Activated T-cell treated with anti-CD3 and anti-CD28 coated beads for 1 hour (primary cell): ENCODE measurements around the gene RASSF5.

Experiments
- DNase-seq: peaks from one replicate; pipeline ENCODE4 v3.0.0-alpha.2; 2020; ENCODE audit warnings: low read depth

The RASSF5 gene

DNA sequence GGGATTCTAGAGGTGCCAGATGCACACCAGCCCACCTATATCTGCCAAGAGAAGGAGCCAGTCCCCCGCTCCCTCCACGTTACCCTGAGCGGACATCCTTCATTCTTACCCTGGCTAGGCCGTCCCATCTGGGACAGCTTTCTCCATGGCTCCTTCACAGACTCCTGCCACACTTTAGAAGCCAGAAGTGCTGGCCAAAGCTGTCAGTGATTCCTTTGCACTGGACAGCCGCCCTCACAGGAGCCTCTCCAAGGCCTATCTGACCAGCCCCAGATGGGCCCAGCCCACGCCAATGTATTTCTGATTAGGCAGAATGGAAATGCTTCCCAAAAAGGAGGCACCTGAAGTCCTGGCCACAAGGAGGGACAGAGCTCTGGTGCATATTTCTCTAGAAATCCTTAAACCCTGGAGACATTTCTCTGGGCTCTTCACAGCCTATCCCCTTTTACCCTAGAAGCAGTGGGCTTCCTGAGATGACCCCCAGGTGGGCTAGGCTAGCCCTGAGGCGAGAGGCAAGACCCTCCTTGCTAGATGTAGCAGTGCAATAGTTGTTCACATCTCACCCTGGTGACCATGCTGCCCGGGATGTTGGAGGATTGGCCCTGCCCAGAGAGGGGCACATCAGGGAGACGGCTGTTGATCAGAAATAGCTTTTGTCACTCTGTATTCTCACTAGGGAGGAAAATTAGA lies 44.1 kb downstream of the RASSF5 start:
- no peak for DNase-seq

DNA sequence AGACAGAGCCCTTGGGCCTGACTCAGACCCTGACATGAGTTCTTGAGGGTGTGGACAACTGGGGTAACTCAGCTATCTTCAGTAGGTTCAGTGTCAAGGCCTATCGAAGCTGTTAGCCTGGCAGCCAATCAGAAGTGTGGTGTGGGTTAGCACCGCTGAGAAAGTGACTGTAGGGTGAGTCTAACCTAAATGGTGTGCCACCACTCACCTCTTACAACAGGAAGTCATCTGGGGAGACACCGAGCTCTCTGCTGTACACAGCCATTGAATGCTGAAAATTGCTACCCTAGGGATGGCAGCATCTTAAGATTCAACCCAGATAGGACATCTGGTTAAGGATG lies 44.6 kb downstream of the RASSF5 start:
- peak; percentile 56 for DNase-seq

DNA sequence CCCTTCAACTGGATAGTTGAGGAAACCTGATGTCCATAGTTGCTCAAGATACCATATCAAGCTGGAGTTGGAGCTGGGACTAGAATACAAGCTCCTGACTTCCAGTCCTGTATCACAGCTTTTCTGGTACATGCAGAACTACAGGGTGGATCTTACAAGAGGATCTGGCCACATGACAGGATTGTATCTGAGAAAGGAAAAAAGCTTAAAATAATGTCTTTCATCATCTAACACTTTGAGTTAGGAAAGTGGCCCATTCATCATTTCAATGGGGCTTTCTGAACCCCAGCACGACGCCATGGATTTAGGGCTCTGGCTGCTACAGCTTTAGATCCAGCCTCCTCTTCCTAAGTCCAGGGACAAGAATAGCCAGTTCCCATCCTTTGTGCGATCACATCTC lies 46.9 kb downstream of the RASSF5 start:
- no peak for DNase-seq

DNA sequence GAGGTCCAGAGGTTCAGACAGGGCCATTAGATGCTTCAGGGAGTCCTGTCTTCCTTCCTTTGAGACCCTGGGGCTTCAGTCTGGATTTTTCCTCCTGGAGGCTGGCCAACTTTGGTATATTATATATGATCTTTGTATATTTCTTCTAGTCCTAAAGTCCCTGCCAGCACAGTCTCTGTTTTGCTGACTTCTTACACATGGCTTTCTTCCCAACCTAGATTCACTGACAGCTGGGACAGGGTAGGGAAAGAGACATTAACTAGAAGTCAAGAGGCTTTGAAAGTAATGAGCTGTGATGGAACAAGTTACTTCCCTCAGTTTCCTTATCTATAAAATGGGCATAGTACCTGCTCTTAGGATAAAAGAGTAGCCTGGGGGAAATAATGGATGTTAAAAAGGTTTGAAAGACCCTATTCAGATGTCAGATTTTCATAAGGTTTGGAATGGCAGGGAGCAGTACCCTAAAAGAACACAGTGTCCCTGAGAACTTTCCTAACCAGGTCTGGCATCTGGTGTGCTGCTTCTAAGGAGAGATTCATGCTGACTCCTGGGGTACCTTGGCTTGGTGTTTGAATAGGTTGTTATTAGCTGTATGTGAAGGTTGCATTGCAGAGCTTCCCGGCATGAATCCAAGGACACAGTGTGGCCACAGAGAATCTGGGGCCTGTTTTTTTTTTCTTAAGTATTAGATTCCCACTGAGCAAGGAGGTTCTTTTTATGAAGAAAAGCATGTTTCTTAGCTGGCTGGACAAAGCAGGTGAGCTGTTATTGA lies 47.6 kb downstream of the RASSF5 start:
- DNase-seq, result no peak

DNA sequence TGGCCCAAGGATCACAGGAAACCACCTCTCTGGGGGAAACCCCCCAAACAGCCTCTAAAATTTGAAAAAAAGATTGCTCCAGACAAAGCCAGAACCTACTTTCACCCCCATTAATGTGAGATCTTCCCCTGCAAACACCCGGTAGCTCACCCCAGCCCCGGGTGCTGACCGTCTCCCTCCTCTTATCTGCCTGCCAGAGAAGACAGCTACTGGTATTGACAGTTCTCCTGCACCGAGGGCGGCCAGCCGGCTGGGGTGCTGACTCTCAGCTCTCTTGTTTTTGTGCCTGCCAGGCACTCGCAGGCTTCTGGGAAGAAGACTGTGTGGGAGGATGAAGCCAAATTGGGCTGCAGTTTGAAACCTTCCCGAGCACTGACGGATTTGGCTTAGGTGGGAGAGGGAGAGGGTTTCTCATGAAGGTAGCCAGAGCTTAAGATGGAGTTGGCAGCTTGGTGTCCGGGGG lies 48.2 kb downstream of the RASSF5 start:
- DNase-seq, result no peak

DNA sequence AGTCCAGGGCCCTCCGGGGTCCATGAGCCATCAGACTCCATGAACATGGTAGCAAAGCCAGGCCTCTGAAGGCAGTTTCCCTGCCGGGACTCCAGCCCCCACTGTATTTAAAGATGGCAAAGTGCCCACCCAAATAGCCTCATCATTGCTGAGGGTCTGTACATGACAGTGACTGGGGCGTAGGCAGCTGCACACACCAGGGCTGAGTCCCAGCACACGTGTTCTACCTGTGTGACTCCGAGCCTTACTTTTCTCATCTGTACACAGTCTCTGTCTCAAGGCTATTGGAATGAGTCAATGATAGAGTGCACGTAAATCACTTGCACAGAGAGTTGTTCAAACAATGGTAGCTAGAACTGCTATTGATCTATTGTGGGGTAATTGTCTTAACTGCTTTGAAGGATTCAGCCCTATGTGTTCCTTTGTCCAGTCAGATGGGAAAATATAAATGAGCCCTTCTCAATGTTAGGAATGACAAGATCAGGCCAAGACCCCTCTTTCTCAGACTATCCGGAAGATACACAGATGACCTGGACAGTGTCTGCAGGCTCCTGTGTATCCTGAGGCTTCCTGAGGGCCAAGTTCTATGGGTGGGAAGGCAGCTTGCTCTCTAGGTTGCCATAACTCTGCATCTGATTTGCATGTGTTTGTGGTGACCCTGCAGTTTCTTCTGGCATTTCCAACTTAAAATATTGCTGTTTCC lies 48.9 kb downstream of the RASSF5 start:
- DNase-seq, result no peak

DNA sequence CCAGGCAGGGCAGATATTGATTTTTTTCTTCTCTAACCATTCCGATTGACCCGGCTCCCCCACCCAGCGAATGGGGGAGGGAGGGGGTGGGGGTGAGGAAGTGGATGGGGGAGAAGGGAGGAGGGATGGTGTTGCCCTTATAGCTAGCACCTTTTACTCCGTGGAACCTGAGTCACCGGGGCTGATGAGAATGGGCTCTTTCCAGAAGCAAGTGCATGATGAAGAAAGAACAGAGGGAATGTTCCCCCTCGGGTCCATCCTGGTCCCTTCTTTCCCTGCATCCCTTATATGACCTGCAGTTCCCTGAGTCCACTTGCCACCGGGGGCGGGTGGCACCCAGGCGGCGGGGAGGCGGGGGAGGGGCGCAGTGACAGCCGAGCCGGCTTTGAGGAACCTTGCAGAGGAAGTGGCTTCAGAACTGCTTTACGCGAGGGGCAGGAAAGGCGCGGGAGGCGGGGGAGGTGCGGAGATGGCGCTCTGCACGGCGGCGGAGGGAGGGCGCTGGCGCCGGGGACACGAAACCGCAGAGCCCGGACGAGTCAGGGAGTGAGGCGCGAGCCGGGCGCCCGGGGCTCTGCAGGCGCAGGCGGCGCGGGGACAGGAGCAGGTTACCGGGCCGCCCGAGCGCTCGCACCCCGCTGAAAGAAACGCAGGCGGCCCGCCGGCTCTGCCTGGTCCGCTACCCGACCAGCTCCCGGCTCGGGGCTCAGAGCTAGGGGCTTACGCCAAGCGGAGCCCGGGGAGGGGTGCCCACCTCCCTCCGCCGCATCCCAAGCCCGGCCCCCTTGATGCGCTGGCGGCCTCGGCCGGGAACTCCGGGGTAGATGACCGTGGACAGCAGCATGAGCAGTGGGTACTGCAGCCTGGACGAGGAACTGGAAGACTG lies 49.7 kb downstream of the RASSF5 start:
- DNase-seq, result peak; percentile 81

DNA sequence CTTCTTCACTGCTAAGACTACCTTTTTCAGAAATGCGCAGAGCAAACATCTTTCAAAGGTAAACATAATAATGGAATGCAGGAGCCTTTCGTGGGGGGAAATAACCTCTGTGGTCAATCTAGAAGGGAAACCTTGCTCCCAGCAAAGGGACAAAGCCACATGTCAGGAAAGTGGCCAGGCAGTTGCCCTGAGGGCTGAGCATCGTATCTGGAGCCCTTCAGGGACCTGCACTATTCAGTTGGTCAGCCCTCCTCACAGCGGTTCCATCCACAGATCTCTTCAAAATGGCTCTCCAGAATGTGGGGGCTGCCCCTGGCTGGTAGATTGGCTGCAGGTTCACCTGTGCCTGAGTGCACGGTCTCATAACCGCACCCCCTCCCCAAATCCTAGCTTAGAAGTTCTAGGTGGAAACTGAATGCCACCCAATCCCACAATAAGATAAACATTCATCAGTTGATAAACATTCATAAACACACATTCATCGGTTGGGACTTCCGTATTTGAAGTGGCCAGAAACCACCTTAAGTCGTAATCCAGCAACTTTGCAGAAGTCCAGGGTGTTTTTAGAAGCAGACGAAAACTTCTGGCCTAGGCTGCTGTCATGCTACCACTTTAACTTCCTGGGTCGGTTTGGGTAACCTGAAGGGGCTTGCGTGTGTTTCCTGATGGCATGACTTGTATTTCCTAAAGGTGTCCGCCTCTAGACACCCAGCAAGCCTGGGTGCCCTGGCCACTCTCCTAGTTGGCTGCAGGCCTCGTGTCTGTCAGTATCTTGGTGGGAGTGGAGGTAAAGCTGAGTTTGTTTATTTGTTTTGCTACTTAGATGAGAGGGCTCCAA lies 50.5 kb downstream of the RASSF5 start:
- DNase-seq, result no peak

DNA sequence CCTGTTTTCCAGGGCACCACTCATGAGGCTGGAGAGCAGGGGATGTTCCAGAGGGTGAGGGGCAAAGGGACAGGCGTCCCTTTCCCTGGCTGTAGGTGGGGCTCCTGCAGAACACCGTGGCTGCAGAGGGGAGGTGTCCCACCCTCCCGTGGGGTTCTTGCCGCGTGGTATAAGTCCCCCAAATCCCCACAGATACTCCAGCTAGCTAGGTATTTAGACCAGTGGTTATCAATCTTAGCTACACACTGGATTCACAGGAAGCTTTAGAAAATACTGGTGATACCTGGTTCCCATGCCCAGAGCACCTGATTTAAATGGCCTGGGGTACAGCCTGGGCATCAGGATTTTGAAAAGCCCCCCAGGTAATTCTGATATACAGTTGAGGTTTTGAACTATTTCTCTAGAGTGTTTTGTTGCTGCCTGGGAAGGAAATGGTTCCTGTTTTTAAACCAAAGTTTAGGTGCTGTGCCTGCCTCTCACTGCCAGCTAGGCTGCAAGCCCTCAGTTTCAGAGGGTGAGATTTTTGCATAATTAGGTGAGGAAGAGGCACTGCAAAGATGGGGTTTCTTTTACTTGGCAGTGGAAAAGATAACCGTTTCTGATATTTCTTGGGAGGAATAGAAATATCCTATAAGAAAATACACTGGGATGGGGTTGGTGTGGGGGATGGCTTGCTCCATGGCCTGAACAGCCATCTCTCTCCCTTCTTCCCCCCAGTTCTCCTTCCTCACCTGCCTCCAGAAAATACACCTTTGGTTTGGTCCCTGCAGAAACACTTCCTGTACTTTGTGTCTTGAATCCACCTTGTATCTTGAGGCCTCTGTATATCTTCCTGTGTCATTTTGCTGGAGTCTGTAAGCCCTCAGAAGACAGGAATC lies 51.7 kb downstream of the RASSF5 start:
- no peak for DNase-seq

DNA sequence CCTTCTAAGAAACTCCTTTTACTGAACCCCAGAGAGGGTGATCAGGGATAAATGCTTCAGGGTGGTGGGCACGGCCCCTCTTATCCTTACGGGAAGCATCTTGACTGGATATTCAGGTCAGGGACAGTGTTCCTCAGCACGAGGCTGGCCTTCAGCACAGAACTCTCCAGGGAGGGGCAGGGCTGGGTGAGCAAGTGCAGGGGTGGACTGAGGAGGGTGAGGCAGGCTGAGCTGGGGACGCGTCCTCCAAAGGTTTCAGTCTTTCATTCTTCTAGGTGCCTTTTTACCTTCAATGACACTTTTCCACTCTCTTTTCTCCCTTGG lies 52.3 kb downstream of the RASSF5 start:
- DNase-seq, result no peak

DNA sequence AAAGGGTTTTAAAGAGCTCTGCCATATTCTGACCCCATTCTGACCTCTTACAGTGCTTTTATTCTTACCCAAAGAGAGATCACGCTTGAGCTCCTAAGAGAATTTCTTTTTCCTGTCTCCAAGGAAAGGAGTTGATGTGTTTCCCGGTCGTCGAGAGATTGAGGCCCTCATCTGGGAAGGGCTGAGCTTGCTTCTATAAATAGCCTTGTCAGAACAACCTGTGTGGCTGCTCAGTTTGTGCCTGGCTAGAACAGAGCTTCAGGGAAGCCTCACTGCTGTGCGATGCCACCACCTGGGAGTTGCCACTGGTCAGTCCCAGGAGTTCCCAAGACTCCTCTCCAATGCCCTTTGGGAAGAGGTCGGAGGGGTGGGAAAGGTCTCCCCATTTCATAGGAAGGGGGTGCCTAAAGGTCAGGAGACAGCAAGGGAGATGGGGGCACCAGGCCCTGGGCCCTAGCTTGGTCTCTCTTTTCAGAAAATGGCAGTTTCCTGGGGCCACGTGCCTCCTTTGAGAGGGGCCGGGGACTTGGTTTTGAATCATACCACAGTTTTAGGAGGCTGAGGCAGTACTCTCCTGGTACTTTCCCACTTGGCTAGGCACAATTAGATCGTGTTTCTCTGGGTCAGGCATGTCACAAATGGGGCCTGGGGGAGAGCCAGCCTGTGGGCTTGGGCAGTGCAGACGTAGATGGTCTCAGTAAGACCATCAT lies 52.8 kb downstream of the RASSF5 start:
- no peak for DNase-seq

DNA sequence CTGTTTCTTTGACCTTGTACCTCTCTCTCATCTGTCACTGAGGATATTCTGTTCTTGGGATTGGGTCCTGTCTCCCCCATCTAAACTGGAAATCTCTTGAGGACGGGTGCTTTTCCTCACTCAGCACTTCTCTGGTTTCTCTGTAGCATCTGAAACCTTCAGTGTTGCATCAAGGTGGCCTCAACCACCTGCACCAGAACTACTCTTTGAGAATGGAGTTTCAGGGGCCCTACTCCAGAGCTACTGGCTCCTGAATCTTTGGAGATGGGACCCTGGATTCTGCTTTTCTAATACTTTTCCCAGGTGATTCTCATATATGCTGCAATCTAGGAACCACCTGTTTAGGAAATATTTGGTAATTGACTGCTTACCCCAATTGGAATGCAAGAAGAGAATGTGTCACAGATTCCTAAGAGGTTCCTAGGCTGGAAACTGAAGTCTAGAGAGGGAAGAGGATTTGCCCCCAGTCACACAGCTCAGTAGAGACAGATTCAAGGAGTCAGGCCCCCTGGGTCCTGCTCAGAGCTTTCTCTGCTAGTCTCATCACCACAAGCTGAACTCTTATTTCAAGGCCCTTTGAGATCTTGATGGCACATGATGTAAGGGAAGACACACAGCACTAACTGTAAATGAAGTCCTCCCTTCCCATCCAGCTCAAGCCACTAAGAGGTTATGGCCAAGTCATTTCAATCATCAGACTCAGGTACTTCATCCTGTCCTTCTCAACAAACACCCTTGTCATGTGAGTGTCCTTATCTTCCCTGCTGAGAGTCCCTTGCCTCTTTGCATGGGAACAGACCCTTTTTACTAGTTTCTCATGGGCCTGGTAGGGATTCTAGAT lies 56.3 kb downstream of the RASSF5 start:
- no peak for DNase-seq

DNA sequence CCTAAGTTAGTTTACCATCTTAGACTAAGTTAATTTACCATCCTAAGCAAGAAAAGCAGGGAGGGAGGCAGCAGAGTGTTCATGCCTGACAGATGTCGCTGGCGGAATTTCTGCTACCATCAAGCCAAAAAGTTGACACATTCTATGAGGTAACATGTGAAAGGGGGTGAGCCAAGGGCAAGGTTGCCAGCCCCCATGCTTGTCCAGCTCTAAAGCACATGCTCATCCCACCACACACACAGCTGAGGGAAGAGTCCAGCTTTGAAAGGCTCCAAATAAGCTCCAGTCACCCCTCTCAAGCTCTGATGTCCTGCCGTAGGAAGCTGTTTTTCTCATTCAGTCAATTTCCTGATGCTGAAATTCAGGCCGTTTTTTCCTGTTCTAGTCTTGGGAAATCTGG lies 58.7 kb downstream of the RASSF5 start:
- no peak for DNase-seq

DNA sequence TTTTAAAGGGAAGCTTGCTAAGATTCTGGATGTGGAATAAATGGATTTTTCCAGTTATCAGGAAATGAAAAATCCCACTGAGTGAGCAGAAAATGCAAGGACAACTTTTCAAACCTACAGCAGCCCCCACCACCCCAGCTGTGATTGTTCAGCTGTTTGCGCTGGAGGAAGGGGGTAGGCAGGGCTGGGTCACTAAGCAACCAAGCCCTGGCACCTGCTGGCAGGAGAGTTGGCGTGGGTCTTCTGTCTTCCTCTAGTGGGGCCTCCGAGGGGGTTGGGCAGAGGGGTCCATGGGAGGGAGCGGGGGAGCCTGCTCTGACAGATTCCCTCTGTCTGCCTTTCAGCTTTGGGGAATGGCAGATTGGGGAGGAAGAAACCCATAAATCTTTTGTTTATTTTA lies 59.7 kb downstream of the RASSF5 start:
- DNase-seq, result no peak

DNA sequence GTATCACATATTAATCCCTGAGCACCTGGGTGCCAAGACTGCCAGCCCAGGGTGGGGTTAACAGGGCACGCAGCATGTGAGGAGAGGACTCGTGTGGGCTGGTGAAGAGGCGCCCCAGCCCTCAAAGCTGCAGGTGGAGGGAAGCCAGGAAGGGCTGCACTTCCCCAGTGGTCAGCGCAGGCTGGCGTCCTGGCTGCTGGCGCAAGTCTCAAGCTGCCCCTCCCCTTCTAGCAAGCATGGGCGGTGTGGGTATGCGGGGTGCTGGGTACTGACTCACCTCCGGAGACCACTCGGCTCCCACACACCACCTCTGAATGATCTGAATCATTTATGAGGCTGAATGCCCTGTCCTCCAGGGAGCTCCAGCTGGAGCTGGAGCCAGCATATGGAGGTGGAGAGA lies 60.9 kb downstream of the RASSF5 start:
- DNase-seq, result no peak

DNA sequence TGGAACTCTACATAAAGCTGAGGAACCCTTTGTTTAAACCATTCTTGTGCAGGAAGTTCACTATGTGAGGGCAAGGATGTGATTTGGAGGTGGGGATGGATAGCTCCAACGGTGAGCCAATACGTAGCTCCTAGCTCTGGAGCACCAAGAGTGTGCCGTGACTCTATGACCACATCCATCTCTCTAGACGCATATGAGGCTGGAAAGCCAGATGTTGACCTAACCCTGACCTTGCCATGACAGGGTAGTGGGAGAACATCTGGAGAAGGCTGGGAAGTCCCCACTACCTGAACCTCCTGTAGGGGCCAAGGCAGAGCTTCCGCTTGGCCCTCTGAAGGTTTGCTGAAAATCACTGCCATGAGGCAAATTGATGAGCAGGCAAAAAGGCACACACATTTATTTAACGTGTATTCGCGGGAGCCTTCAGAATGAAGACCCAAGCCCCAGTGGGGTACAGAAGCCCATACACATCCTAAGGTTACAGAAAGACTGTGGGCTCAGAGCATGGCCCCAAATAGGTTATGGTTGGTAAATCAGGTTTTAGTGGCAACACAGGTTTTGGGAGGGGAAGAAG lies 61.5 kb downstream of the RASSF5 start:
- no peak for DNase-seq

DNA sequence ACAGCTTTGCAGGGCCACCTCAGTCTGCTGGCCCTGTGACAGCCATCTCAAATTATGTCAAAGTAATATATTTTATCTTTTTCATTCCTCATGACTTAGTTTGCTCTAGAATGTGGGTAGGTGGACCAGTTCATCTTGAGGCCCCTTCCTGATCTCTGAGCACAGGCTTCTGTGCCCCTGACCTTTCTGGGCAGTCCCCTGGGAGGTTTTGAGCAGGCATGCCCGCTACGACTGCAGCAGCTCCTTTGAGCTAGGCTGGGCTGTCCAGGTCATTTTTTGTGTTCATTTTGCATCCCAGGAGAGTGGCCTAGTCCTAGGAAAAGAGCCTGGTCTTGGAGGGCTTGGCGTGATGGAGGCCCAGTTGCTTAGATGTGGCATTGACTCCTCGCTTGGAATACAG lies 62.2 kb downstream of the RASSF5 start:
- DNase-seq, result no peak

DNA sequence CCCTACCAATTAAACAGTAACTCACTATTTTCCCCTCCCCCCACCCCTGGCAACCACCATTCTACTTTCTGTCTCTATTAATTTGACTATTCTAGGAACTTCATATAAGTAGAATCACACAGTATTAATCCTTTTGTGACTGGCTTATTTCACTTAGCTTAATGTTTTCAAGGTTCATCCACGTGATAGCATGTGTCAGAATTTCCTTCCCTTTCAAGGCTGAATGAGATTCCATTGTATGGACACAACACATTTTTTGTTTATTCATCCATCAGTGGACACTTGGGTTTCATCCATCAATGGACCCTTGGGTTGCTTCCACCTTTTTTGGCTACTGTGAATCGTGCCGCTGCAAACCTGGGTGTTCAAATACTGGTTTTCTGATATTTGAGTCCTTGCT lies 63.2 kb downstream of the RASSF5 start:
- DNase-seq, result no peak

DNA sequence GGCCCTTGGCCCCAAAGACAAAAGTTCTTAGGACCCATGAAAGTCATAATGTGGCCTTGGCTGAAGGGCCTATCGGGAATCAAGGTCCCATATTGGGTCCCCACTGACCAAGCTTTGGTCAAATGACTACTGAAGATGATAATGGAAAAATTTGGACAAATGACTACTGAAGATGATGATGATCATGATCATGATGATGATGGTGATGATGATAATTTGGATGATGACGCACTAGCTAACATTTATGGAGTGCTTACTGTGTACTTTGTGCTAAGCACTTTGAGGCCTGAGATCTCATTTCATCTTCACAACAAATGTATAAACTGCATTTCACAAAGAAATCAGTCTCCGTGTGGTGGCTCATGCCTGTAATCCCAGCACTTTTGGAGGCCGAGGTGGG lies 65.5 kb downstream of the RASSF5 start:
- no peak for DNase-seq
